B cell (primary cell): ENCODE measurements around the gene CRABP1. TPM values are rescaled to one million over a fixed set of nuclear protein-coding genes. Genes with fewer than 3 reads are reported as not detected.

Source experiments
- ATAC-seq: fragments of 200-7000 bp; cut with Tn5 transposase; one replicate; pipeline ENCODE4 v1.10.0; 2021; ENCODE audit warnings: low read depth, mild to moderate bottlenecking, moderate number of reproducible peaks, moderate library complexity
- CTCF ChIA-PET: fragments of 350-600 bp; sonication (Branson Sonifier 250); formaldehyde crosslinking; loops from one replicate; lab custom pipeline; 2021; ENCODE audit warnings: antibody characterized with exemption, inconsistent platforms; lab: Charles Lee
- POLR2A ChIA-PET: fragments of 350-600 bp; sonication (Branson Sonifier 250); formaldehyde crosslinking; loops from one replicate; lab custom pipeline; 2021; ENCODE audit warnings: antibody characterized with exemption; lab: Charles Lee
- DNase-seq: peaks from one replicate; pipeline ENCODE4 v3.0.0; 2013
- H2AFZ ChIP-seq: 2 replicates; pipeline ENCODE4 v1.6.1; 2012; ENCODE audit warnings: mild to moderate bottlenecking, low read depth, low read length; ENCODE audit not compliant: insufficient read depth, poor library complexity, severe bottlenecking
- H3K27ac ChIP-seq, 2 donors: 1 replicate in 1 of 2; 2 replicates in 1 of 2; pipeline ENCODE4 v1.5.1; 2012 to 2013; ENCODE audit warnings: low read length in 2 of 2, mild to moderate bottlenecking in 2 of 2, moderate library complexity in 1 of 2
- H3K27me3 ChIP-seq, 4 experiments: fragments of 200-600 bp in 1 of 4; sonication (generic) in 1 of 4; replicated peaks in 1 of 4; 1 replicate in 2 of 4; 2 replicates in 2 of 4; pipeline versions ENCODE4 v1.6.1 to v1.7.0; 2013 to 2016; ENCODE audit warnings: low read length in 3 of 4, mild to moderate bottlenecking in 2 of 4, mixed read lengths in 1 of 4, moderate library complexity in 1 of 4; ENCODE audit not compliant: insufficient read depth in 4 of 4, control insufficient read depth in 3 of 4; ENCODE audit errors: control extremely low read depth in 1 of 4
- H3K36me3 ChIP-seq, 2 experiments: replicated peaks in 1 of 2; 1 replicate in 1 of 2; 2 replicates in 1 of 2; pipeline versions ENCODE4 v1.6.1 to v1.7.1; 2013; ENCODE audit warnings: low read length in 1 of 2; ENCODE audit not compliant: insufficient read depth in 2 of 2, control insufficient read depth in 1 of 2; ENCODE audit errors: control extremely low read depth in 1 of 2, extremely low read depth in 1 of 2
- H3K4me1 ChIP-seq, 2 donors: fragments of 200-600 bp in 1 of 2; sonication (generic) in 1 of 2; 1 replicate in 1 of 2; 2 replicates in 1 of 2; pipeline versions ENCODE4 v1.5.1 to v1.6.1; 2013 to 2017; ENCODE audit warnings: low read length in 2 of 2; ENCODE audit not compliant: control insufficient read depth in 2 of 2, insufficient read depth in 2 of 2
- H3K4me2 ChIP-seq: replicated peaks from 2 replicates; pipeline ENCODE3; 2012; ENCODE audit warnings: mild to moderate bottlenecking, low read depth, low read length; ENCODE audit not compliant: poor library complexity, severe bottlenecking
- H3K4me3 ChIP-seq, 5 experiments: fragments of 200-600 bp in 1 of 5; sonication (generic) in 1 of 5; 1 replicate in 3 of 5; 2 replicates in 2 of 5; pipeline versions ENCODE4 v1.5.1 to v1.7.0; 2011 to 2016; ENCODE audit warnings: low read length in 4 of 5, mild to moderate bottlenecking in 4 of 5, low read depth in 2 of 5, control low read depth in 1 of 5, moderate library complexity in 1 of 5; ENCODE audit not compliant: insufficient read depth in 1 of 5; ENCODE audit errors: control extremely low read depth in 1 of 5, extremely low read depth in 1 of 5
- H3K79me2 ChIP-seq: fragments of 200-600 bp; sonication (generic); one replicate; pipeline ENCODE4 v1.6.0; 2016; ENCODE audit warnings: low read length; ENCODE audit not compliant: control insufficient read depth, insufficient read depth
- H3K9ac ChIP-seq: fragments of 200-600 bp; sonication (generic); 2 replicates; pipeline ENCODE4 v1.6.1; 2017; ENCODE audit warnings: mild to moderate bottlenecking, low read length, moderate library complexity
- H3K9me3 ChIP-seq, 3 donors: one replicate each; pipeline versions ENCODE4 v1.6.1 to v1.7.1; 2013; ENCODE audit warnings: low read length in 2 of 3; ENCODE audit not compliant: control insufficient read depth in 2 of 3, insufficient read depth in 1 of 3; ENCODE audit errors: control extremely low read depth in 1 of 3
- H4K20me1 ChIP-seq: 2 replicates; pipeline ENCODE4 v1.6.0; 2012; ENCODE audit warnings: mild to moderate bottlenecking, low read length; ENCODE audit not compliant: insufficient read depth, control insufficient read depth, poor library complexity, severe bottlenecking
- H3K27ac Mint-ChIP-seq: one replicate; pipeline ENCODE4 v1.8.0; 2021; ENCODE audit warnings: mixed read lengths
- H3K27me3 Mint-ChIP-seq: one replicate; pipeline ENCODE4 v1.8.0; 2021; ENCODE audit warnings: mixed read lengths
- H3K4me1 Mint-ChIP-seq: one replicate; pipeline ENCODE4 v1.8.0; 2021; ENCODE audit warnings: mixed read lengths
- H3K4me3 Mint-ChIP-seq: one replicate; pipeline ENCODE4 v1.8.0; 2021; ENCODE audit warnings: mixed read lengths
- H3K9me3 Mint-ChIP-seq: one replicate; pipeline ENCODE4 v1.8.0; 2022; ENCODE audit warnings: mixed read lengths; ENCODE audit not compliant: insufficient read depth
- CTCF ChIP-seq: fragments of 200-600 bp; IDR thresholded peaks from one replicate; pipeline ENCODE4 v1.8.0; 2022; ENCODE audit warnings: antibody characterized with exemption, mild to moderate bottlenecking
- EZH2 ChIP-seq: IDR thresholded peaks from 2 replicates; pipeline ENCODE4 v1.6.1; 2012; ENCODE audit warnings: borderline replicate concordance, low read depth, mild to moderate bottlenecking, moderate library complexity, low read length; ENCODE audit not compliant: insufficient read depth, poor library complexity, severe bottlenecking
- WGBS: methylation state at CpG from one replicate; pipeline ENCODE4 v1.1.5; 2013; ENCODE audit warnings: missing lambda C conversion rate; ENCODE audit not compliant: insufficient coverage; 5-methylcytosine and 5-hydroxymethylcytosine counted together
- intact Hi-C: fragments of 100-400 bp; cut with micrococcal nuclease; formaldehyde crosslinking; loops from one replicate; pipeline ENCODE4 v1.10.0; 2022
- polyA plus RNA-seq: library from polyadenylated mRNA; depleted of rRNA; stranded (reverse); fragments of >200 nt; gene quantifications from 2 replicates; pipeline ENCODE4 v1.2.3, GENCODE V29; 2012
- total RNA-seq, 2 donors: library from RNA; stranded (reverse); fragments of 120-200 nt in 1 of 2; gene quantifications; 1 replicate in 1 of 2; 2 replicates in 1 of 2; pipeline versions ENCODE4 v1.2.3 to v1.2.4, GENCODE V29; 2013 to 2022

Gene CRABP1
- total and polyA plus RNA-seq, 2 donors (not counting 1 experiment from before 2014, with no cell fraction given): not detected

GRCh38 chr15:78390242-78390641, 50.1 kb downstream of the CRABP1 start:
- peaks cover 33% of the 10 kb centered on the region for H3K27me3 Mint-ChIP-seq
- Histone ChIP-seq H3K9ac (no peak overlapping the region), H2AFZ (no peak overlapping the region), H3K9me3 (no peaks in the 10 kb centered on the region), H3K36me3 (no peaks in the 10 kb centered on the region), H3K4me2 (no peak overlapping the region), H3K79me2 (no peaks in the 10 kb centered on the region), H3K27me3 (peaks cover 0 to 3% (median 1%) of the 10 kb centered on the region in 4 experiments), H3K4me3 (no peak overlapping the region), H4K20me1 (no peaks in the 10 kb centered on the region), H3K27ac (no peak overlapping the region), H3K4me1 (no peaks in the 10 kb centered on the region)
- no peaks in the 10 kb centered on the region for H3K4me1 Mint-ChIP-seq
- ATAC-seq (no peak), DNase-seq (no peak)
- intact Hi-C loops: no loop called here
- WGBS: 83% methylated on average over 1 of the region's 1 CpG
- ChIA-PET POLR2A (no interaction called here), CTCF (no interaction called here)
- no peaks in the 10 kb centered on the region for H3K9me3 Mint-ChIP-seq
- TF ChIP-seq EZH2: no peak
- no peak for TF ChIP-seq CTCF
- H3K4me3 Mint-ChIP-seq: no peak overlapping the region
- no peak overlapping the region for H3K27ac Mint-ChIP-seq

GRCh38 chr15:78390826-78391225, 50.7 kb downstream of the CRABP1 start:
- Histone ChIP-seq H2AFZ (no peak overlapping the region), H3K27me3 (no peaks in the 10 kb centered on the region), H3K79me2 (no peaks in the 10 kb centered on the region), H3K36me3 (no peaks in the 10 kb centered on the region), H3K4me2 (no peak overlapping the region), H3K4me1 (no peaks in the 10 kb centered on the region), H3K9ac (no peak overlapping the region), H3K27ac (no peak overlapping the region), H4K20me1 (no peaks in the 10 kb centered on the region), H3K4me3 (no peak overlapping the region), H3K9me3 (no peaks in the 10 kb centered on the region)
- no peak for ATAC-seq
- Mint-ChIP-seq H3K9me3 (no peaks in the 10 kb centered on the region), H3K4me1 (no peaks in the 10 kb centered on the region), H3K27me3 (peaks cover 27% of the 10 kb centered on the region), H3K4me3 (no peak overlapping the region), H3K27ac (no peak overlapping the region)
- 100% methylated on average over 2 of the region's 3 CpGs for WGBS
- POLR2A ChIA-PET: no interaction called here
- TF ChIP-seq CTCF (no peak), EZH2 (no peak)
- intact Hi-C loops: no loop called here
- DNase-seq: no peak
- CTCF ChIA-PET: no interaction called here
